UCSD-AML1 (cell line): ENCODE data around the gene SOAT1.

ENCODE experiments used
- DNase-seq: peaks from one replicate; lab custom pipeline; 2025; ENCODE audit not compliant: unreplicated experiment; lab: John Stamatoyannopoulos, UW

The SOAT1 gene

DNA sequence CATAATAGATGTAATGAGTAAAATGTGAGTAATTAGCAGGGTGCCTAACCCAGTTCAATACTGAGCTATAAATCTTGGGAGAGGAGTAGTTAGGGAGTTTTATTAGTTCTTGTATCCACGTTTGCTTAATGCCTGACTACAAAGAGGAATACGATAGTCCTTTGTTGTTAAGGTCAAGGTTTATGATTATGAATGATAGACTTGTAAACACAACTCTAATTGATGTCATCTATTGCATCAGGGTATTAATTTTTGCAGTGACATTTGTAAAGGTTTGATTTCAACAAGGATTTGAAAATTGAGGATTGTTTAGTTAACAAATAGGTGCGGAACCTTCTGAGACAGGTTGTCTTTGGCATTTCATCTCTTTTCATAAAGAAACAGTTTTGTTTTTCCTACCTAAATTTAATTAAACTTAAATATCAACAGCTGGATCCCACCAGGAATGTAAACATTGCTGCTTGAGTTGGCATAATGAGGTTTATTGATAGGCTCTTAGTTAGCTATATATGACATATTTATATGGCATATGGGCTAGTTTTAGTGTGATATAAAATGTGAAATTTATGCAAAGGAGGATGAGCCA, 9.7 kb downstream of the SOAT1 start:
- DNase-seq, result no peak

DNA sequence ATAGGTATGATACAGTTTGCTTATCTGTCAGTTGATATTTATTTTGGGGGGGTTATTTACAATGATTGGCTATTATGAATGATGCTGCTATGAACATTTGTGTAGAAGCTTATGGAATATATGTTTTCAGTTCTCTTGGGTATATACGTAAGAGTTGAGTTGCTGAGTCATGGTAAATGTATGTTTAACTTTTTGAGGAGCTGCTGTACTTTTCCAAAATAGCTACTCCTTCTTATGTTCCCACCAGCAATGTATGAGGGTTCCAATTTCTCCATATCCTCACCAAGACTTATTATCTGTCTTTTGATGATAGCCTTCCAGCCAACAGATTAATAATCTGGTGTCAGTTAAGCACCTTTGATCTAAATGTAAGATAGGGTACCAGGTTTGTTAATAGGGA, 11.9 kb downstream of the SOAT1 start:
- no peak for DNase-seq

DNA sequence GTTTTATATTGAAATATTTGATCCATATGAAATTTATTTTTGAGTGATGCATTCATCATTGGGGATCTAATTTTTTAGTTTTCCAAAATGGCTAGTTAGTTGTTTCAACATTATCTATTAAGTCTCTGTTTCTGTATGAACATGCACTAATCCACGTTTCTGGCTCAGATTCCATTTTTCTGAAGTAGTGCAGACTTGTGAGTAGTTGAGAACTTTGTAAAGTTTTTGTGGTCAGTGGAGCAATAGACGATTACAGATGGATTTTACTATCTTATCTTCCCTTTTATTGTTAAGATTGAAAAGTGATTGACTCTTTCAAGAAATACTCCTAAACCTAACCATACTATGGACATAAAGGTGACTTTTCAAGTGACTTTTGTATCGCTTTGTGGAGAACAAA, 16.7 kb downstream of the SOAT1 start:
- no peak for DNase-seq

DNA sequence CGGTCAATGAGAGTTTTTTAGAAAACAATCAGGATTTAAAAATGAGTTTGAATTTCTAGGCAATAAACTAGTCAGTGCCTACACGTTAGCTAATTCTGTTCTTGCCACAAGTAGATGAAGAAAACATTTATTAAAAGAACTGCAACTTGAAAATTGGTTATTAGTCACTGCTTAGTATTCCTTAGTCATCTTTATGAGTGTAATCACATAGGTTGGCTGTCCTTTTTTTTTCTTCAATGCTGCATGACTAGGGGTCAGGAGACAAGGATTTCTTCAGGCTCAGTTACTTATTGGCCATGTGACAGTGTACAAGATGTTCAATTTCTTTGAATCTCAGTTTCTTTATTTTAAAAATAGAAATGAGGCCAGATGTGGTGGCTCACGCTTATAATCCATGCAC, 17.1 kb downstream of the SOAT1 start:
- no peak for DNase-seq

DNA sequence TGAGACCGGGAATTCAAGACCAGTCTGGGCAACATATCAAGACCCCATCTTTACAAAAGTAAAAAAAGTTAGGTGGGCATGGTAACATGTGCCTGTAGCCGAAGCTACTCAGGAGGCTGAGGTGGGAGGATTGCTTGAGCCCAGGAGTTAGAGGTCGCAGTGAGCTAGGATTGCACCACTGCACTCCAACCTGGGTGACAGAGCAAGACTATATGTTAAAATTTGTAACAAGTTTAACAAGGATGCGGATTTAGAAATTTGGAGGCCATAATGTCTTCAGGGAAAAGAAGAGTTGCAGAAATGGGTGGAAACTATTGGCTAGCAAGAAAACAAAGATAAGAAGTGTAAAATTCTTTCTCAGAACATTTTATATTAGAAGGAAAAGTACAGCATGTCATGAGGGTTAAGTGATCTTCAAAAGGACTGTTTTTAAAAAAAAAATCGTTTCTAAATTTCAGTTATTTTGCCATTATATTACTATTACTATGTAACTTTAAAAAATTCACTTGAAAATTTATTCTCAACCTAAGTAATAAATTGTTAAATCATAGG, 17.6 kb downstream of the SOAT1 start:
- no peak for DNase-seq

DNA sequence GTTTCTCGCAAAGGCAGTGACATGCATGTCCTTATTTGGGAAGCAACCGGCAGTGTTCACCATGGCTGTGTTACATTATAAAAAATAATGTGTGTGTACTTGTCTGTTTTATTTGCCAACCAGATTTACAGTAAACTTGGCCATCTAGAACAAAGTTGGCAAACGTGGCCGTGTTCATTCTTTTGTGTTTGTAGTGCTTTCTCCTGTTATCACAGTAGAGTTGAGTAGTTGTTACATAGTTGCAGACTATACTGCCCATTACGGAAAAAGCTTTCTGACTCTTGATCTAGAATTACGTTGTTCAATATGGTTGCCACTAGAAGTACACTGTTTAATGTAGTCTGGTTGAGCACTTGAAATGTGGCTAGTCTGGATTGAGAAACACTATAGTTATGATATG, 19.4 kb downstream of the SOAT1 start:
- DNase-seq, result no peak

DNA sequence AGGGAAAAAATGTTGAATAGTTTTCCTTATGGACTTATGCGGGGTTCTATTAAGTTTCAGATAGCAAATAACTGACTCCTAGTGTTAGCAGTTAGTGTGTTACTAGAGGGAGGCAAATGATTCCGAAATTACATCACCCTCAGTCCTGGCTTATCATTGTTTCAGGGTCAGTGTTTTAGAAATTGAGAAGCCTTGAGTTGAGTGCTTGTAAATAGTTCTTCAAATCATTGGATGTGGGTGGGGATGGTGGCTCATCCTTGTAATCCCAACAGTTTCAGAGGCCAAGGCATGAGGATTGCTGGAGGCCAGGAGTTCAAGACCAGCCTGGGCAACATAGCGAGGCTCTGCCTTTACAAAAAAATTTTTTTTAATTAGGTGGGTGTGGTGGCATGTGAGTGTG, 21.3 kb downstream of the SOAT1 start:
- no peak for DNase-seq

DNA sequence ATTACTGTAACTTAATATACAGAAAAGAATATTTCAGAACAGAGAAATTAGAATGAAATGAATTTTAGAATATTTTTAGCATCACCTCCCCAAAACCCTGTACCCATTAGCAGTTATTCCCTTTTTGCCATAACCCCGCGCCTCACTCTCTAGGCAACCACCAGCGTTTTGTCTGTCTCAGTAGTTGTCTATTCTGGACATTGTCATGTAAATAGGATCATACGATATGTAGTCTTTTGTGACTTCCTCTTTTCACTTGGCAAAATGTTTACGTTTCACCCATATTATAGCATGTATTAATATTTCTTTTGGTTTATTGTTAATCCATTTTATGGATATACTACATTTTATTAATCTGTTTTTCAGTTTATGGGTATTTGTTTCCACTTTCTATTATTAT, 24.9 kb downstream of the SOAT1 start:
- DNase-seq, result no peak

DNA sequence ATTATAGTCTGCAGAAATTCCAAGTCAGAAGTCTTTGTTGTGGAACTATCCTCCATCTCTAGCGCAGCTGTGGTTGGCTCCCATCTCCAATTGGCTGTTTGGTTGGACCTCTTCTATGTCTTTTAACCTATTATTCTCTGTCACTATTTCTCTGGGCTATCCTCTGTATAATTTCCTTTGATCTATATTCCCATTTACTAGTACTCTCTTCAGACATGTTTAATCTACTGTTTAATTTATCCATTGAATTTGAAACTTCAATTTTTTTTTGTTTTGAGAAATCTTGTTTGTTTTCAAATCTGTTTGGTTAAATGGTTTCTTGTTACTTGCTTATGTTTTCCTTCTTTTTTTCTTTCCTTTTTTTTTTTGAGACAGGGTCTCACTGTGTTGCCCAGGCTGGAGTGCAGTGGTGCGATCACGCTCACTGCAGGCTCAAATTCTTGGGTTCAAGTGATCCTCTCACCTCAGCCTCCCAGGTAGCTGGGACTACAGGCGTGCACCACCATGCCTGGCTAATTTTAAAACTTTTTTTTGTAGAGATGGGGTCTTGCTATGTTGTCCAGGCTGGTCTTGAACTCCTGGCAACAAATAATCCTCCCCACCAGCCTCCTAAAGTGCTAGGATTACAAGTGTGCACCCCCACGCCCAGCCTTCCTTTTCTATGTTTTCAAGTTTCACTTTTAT, 28.1 kb downstream of the SOAT1 start:
- no peak for DNase-seq

DNA sequence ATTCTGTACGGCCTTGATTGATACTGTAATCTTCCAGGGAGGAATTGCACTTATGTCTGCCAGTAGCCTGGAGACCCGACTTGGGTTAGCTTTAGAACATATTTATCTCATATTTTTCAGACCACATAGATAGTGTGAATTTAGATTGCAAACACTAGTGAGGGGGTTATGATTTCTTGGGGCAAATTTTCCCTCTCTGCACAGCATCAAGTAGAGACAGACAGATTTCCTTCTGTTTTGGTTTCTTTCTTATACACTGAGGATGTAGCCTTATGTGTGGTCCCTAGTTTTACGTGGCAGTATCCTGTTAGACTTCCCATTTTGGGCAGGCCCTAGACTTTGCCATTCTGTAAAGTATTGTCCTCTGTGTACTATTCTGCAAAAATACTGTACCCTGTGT, 29.0 kb downstream of the SOAT1 start:
- DNase-seq, result no peak

DNA sequence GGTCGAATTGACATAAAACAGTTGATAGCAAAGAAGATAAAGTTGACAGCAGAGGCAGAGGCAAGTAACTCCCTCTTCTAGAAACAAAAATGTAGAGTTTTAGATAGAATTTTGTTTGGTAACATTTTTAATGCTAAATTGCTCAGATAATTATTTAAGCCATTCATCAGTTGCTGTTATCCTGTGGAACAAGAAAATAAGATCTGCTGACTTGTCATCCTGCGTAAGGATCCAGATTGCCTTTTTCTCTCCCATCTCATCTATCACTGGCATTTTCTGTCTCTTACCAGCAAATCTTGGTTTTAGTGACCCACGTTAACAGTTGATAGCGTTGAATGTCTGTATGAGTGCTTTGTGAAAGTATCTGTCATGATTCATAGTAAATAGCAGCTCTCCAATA, 29.8 kb downstream of the SOAT1 start:
- DNase-seq, result no peak

DNA sequence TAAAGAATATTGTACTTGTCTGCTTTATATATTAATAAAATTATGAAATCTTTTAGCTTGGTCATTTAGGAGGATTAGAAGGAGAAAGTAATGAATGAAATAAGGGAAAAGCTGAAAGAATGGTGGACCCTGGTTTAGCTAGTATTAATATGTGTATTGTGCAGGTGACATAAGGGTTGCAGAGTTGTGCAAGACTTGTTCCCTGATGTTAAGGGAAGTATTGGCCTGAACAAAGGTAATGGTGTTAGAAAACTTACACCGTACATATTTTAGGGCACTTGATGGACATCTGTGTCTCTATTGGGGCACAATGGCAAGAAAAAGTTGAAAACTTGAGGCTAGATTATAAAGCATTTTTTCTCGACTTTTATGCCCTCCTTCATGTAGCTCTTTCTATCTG, 32.2 kb downstream of the SOAT1 start:
- no peak for DNase-seq

DNA sequence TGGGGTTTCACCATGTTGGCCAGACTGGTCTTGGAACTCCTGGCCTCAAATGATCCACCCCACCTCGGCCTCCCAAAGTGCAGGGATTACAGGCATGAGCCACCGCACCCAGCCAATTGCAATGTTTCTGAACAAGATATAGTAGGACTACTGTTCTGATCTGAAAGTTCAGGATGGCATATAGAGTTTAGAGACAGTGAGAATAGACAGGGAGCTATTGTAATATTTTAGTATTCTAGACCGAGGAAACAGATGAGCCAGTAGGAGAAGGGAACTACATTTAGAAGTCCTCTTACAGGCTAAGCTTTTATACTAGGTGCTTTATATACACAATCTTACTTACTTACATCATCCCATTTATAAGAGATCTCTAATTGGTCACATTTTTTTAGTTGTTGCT, 33.1 kb downstream of the SOAT1 start:
- DNase-seq, result no peak

DNA sequence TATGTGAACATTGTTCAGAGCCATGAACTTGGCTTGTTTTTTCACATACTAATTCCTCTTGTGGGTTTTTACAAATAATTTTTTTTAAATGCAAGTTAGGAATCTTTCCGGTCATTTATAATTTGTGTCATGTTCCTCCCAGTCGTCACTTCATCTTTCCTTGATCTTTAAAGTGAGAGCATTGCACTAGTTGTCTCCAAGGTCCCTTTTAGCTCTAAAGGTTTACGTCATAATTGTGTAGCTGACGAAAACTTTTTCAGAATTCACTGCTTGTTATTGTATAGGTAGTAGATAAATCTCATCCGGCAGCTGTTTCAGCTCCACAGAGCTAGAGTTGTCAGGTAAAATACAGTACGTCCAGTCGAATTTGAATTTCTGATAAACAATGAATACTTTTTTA, 33.6 kb downstream of the SOAT1 start:
- no peak for DNase-seq

DNA sequence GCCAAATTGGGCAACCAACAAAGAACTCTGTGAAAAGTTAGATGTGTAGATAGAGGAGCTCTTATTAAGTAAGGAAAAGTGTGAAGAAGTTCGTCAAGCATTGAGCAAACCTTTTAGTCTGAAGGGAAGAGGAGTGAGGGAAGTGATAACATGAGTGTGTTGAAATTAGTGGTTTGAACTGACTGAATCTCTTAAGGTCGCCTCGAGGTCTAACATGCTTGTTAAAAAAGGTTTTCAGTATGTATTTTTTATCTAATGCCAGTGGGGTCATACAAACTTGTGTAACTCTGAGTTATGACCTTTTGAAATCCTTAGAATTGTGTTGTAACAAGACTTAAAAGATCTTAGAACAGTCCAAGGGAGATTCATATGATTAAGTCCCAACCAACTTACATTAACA, 34.1 kb downstream of the SOAT1 start:
- DNase-seq, result no peak

DNA sequence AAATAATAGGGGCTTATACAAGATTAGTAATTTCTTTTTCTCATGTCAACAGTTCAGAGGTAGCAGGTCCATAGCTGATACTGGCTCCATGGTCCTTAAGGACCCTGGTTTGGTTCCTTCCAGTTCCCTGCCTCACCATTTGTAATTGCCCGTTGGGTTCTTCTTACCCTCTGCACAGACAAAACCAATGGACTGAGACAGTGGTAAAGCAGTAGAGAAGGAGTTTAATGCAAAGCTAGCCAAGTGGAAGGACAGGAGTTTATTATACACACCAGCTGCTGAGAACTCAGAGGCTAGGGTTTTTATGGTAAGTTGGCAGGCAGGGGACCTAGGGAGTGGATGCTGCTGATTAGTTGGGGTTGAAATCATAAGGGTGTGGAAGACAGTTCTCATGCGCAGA, 36.3 kb downstream of the SOAT1 start:
- no peak for DNase-seq

DNA sequence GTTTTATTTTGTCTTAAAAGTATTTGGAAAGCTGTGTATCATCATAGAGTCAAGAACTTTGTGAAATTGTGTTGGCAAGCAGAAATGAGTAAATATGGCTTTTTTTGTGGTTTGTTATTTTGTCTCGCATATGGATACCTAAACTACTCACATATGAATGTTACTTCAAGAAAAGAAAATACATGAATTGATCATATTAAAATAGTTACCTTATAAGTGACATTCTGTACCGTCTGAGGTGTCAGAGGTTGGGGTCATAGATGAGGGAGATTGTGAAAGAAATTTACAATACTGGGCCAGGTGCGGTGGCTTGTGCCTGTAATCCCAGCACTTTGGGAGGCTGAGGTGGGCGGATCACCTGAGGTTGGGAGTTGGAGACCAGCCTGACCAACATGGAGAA, 40.8 kb downstream of the SOAT1 start:
- no peak for DNase-seq

DNA sequence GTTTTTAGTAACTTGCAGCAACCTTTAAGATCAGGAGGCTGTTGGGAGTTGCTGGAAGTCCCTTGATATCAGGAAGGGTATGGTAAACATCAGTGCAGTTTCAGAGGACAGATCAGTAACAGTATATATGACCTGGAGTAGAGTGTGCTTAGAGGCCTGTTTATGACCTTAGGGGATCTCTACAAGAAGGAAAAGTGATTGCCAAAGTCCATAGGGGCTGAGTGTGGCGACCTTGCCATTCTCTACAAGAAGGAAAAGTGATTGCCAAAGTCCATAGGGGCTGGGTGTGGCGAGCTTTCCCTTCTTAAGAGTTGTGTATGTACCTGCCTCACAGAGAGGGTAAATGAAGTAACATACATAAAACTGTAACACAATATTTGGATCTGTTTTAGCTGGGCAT, 43.7 kb downstream of the SOAT1 start:
- DNase-seq, result no peak

DNA sequence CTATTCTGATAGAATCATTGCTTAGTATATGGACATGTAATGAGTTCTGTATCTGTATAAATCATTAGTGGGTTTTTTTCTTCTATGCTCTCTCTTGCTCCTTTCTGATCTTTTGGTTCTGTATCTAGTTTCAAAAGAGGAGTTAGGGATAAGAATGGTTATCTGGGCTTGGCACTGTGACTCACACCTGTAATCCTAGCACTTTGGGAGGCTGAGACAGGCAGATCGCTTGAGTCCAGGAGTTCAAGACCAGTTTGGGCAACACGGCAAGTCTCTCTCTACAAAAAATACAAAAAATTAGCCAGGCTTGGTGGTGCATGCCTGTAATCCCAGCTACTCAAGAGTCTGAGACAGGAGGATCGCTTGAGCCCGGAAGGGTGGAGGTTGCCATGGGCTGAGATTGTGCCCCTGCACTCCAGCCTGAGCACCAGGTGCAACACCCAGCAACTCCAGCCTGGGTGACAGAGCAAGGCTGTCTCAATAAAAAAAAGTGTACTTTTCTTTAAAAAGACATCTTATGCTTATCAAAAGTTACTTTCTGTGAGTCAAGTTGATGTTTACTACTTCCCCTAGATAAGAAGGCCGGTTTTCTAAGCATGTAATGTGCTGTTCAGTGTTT, 44.5 kb downstream of the SOAT1 start:
- DNase-seq, result no peak

DNA sequence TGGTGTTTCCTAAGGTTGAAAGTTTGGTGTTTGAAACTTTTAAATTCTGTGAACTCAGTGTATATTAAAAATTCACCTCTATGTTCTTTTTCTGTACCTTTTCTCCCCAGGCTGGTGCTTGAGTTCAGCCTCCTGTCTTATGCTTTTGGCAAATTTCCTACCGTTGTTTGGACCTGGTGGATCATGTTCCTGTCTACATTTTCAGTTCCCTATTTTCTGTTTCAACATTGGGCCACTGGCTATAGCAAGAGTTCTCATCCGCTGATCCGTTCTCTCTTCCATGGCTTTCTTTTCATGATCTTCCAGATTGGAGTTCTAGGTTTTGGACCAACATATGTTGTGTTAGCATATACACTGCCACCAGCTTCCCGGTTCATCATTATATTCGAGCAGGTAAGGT, 47.3 kb downstream of the SOAT1 start:
- DNase-seq, result no peak

DNA sequence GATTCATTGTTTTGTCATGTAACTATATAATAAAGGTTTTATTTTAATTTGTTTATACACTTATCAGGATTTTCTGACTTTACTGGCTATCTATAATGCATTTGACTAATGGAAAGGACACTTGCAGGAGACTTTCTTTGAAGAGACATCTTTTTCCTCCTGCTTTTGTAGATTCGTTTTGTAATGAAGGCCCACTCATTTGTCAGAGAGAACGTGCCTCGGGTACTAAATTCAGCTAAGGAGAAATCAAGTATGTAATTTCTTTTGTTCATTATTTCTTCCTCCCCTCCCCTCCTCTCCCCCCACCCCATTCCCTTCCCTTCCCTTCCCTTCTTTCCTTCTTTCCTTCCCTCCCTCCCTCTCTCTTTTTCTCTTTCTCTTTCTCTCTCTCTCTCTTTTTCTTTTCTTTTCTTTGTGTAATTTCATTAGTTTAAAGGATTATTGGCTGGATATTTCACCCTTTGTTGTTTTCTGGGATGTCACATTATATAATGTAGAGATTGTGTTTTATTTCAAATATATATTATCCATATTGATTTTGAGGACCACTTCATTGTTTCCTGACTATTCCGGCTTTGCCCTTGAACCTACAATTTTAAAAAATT, 48.4 kb downstream of the SOAT1 start:
- DNase-seq, result no peak

DNA sequence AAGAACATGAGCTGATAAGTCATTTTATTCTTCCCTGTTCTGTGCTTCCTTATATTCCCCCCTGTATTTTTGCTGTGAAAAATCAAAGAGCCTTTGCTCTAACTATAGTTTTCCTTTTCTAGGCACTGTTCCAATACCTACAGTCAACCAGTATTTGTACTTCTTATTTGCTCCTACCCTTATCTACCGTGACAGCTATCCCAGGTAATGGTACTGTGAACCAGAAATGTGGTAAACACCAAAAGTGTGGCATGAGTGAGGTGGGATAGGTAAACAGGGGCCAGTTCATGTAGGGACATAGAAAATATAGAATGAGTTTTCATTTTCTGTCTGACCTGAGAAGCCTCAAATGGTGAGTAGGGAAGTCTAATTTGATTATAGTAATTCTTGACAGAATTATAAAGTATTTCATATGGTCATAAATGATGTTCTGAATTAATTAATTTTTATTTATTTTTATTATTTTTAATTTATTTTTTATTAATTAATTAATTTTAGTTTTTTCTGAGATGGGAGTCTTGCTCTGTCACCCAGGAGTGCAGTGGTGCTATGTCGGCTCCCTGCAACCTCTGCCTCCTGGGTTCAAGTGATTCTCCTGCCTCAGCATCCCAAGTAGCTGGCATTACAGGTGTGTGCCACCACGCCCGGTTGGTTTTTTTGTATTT, 49.3 kb downstream of the SOAT1 start:
- DNase-seq, result no peak
